HG02852 (cell line): ENCODE data around the gene SPEF1.
"Not testable (repeated sequence)": the region's sequence is repeated elsewhere in the genome, so short reads cannot be mapped to it uniquely, and the experiment has no call there.

Experiments
- ATAC-seq: cut with Tn5 transposase; IDR thresholded peaks from one replicate; pipeline ENCODE4 v1.9.1; 2021; ENCODE audit warnings: mild to moderate bottlenecking, moderate library complexity; ENCODE audit not compliant: unreplicated experiment

SPEF1 gene

DNA sequence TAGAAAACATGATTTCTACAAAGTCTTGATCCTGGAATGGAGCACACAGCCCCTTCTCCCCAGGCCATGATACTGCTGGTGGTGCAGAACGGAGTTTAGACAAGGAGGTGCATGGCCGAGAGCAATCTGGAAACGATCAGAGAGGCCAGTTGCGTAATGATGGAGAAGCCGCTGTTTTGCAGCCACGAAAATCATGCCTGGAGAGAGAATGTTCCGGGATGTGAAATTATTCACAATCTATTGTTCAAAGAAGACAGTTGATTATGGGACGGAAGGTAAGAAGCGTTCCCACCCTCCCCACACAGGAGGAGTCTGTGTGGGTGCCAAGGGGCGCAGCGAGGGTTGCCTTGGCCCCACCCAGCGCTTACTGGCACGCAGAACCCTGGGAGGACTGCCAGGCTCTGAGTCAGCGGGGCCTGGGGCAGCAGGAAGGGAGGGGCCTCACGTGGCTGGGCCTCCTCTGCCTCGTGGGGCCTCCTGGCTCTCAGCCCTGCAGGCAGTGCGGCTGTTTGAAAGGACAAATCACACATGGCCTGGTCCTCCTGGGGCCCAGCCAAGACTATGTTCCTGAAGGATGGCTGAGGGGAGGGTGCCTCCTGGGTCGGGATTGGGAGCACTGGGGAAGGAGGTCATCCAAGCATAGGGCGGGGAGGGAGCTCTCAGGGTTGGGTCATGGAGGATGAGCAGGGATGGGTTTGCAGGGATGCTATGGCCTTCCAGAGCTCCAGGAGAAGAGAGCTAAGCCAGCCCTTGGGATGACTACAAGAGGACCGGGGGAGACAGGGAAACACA lies 30.4 kb upstream of the SPEF1 start:
- ATAC-seq = no peak

- ATAC-seq = no peak
These were observed 27.3 kb upstream of the SPEF1 start for GRCh38 chr20:3808544-3808943.

- no peak for ATAC-seq
These were observed 23.5 kb upstream of the SPEF1 start for GRCh38 chr20:3804781-3805180.

GRCh38 chr20:3804254-3804751 lies 23.1 kb upstream of the SPEF1 start:
- ATAC-seq = no peak

DNA sequence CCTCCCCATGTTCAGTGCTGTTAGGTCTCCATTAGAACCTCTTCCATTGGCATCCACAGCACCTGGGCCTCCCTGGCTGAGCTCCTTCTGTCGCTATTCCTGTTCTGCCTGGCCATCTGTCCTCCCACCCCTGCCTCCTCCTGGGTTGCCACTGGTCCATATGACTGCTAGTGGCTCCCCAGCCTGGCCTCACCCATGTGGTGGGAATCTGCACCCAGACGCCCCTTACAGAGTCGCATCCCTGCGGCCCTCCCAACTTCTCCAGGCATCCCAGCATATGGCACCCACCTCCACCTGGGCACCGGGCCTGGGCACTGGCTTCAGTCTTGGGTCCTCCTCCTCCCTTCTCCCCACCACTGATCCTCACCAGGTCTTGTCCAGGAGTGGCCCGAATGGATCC lies 22.6 kb upstream of the SPEF1 start:
- no peak for ATAC-seq

GRCh38 chr20:3803289-3803688 lies 22.0 kb upstream of the SPEF1 start:
- no peak for ATAC-seq

GRCh38 chr20:3802524-3803239 lies 21.4 kb upstream of the SPEF1 start:
- no peak for ATAC-seq

DNA sequence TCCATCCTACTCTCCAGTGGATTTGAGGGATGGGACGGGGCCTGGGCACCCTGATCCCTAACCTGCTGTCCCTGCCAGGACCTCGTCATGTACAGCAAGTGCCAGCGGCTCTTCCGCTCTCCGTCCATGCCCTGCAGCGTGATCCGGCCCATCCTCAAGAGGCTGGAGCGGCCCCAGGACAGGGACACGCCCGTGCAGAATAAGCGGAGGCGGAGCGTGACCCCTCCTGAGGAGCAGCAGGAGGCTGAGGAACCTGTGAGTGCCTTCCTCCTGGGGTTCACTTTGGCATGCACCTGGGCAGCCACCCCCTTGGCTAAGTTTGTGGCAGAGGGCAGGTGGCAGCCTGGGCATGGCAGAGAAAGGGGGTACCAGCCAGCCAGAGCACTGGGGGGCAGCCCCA lies 20.6 kb upstream of the SPEF1 start:
- ATAC-seq = no peak

DNA sequence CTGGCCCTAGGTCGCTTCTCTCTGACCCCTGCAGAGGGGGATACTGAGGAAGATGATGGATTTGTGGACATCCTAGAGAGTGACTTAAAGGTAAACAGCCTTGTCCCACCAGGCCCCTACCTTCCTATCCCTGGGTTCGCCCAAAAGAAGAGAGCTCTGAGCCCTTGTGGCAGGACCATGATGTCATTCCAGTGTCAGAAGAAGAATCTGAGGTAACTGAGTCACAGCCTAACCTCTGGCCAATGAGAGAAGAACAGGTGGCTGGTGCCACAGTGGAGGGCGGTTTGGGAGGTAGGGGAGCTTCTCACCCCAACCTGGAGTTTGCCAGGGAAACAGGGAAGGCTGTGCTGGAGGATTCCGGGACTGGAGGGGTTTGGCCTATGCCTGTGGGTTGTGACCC lies 20.1 kb upstream of the SPEF1 start:
- ATAC-seq = no peak

GRCh38 chr20:3800878-3801260 lies 19.6 kb upstream of the SPEF1 start:
- no peak for ATAC-seq

DNA sequence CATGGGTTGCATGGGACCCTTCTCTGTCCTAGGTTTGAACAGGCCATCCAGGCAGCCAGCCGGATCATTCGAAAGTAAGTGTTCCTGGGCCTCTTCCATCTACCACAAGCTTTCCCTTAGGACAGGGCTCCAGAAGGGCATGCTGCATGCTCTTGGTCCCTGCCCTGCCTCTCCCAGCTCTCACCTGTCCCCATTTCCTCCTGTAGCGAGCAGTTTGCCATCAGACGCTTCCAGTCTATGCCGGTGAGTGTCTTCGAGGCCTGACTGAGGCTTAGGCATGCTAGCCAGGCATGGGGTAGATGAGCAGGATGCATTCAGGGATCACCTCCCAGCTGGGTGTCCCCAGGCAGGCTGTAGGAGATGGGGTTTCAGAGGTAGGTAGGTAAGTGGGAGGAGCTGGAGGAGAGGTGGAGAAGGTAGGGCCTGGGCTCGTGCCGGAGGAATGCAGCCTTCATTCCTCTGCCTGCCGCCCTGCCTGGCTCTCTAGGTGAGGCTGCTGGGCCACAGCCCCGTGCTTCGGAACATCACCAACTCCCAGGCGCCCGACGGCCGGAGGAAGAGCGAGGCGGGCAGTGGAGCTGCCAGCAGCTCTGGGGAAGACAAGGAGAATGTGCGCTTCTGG lies 19.1 kb upstream of the SPEF1 start:
- no peak for ATAC-seq

GRCh38 chr20:3798908-3799248 lies 17.6 kb upstream of the SPEF1 start:
- ATAC-seq = no peak

- no peak for ATAC-seq
These were observed 17.1 kb upstream of the SPEF1 start for GRCh38 chr20:3798373-3798768.

DNA sequence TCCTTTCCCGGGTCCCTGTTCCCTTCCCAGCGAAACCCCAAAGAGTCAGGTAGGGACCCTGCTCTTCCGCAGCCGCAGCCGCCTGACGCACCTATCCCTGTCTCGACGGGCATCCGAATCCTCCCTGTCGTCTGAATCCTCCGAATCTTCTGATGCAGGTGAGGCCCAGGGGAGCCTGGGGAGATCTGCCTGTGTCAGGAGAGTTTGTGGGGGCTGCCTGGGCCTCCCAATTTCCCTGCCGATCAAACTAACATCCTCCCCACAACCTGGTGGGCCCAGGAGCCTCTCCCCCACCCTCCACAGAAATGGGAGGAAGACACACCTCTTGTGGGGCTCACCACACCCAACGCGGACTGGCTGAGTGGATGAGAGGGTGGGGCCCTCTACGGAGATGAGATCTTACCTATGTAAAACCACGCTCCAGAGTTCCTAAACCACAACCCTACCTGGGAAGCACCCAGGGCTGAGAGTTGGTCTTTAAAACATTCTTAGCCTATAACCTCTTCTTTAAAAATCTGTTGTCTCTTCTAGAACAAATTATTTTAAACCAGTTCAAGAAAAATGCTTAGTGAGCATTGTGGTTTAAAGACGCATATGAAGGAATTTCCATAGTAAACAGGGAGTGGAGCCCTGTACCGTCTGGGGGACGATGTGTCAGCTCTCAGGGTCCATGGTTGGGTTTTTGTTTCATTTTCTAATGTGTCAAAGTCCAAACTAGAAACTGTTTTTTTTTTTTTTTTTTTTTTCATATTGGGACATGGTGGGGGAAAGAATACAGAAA lies 16.5 kb upstream of the SPEF1 start:
- no peak for ATAC-seq

DNA sequence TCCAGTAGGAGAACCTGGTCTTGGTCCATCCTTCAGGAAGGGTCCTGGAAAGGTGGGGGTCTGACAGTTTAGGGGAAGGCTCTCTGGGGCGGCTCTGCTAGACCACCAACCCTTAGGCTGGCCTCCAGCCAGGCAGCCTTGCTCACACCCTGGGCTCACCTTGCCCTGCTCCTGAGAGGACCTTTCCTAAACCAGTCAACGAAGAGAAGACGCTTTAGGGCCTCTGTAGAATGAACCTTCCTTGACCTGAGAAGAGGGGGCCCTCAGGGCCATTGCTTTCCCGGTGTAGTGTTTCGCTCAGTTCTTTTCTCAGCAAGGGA lies 15.9 kb upstream of the SPEF1 start:
- no peak for ATAC-seq

- ATAC-seq = no peak
These were observed 15.4 kb upstream of the SPEF1 start for GRCh38 chr20:3796477-3797225.

DNA sequence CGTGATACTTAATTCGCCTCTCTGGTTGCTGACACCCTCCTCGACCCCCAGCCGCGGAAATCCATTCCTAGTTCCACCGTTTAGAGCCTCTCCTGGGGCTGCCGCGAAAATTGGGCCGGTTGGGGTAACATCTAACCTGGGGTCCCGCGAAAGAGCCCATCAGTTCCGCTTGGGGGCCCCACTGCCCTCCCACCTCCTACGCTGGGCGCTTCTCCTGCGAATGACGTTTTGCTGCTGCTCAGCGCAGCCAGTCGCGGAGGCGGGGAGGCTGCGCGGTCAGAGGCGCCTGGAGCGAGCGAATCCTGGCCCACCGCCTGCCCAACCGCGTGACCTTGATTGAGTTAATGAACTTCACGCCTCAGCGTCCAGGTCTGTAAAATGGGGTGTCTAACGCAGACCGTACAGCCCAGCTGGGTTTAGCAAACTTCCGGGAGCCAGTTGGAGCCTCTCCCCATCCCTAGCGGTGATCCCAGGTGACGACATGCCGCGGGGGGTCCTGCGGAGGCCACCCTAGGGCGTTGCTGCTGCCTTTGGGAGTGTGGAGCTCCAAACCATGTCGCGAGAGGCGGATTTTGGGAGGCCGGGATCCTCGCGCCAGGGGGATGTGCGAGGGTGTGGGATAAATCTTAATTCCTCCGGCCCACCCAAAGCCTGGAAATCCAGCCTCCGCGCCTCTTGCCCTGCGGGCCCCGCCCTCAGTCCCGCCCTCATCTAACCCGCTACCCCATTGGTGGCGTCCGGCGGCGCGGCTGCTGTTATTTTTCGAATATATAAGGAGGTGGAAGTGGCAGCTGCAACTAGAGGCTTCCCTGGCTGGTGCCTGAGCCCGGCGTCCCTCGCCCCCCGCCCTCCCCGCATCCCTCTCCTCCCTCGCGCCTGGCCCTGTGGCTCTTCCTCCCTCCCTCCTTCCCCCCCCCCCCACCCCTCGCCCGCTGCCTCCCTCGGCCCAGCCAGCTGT lies 14.5 kb upstream of the SPEF1 start, which contains the start of gene CDC25B:
Gene CDC25B, plus strand, starts transcription at position 800 of the 958 bp plus-strand sequence. CDS start 222 bp downstream, outside the sequence.
- peak; percentile 66 for ATAC-seq

DNA sequence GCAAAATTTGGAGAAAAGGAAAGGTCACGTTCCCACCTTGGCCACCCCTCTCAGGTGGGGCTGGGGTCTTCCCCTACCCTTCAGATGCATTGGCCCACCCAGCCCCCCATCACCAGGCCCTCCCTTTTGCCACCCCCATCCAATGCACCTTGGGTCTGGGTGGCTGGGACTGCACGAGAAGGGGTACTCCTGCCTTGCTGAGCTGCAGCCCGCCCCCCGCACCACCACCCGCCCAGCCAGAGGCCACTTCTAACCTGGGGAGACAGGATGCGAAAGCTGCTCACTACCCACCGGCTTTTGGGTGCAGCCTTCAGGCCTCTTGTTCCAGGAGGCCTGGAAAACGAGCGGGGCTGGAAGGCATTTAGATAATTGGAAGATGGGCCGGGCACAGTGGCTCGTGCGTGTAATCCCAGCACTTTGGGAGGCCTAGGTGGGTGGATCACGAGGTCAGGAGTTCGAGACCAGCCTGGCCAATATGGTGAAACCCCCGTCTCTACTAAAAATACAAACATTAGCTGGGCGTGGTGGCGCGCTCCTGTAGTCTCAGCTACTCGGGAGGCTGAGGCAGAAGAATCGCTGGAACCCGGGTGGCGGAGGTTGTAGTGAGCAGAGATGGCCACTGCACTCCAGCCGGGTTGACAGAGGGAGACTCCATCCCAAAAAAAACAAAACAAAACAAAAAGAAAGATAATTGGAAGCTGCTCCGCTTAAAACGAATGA lies 13.6 kb upstream of the SPEF1 start:
- no peak for ATAC-seq

- ATAC-seq = not testable (repeated sequence)
These were observed 12.9 kb upstream of the SPEF1 start for GRCh38 chr20:3794168-3794567.
